Thyroid gland (tissue), 4 donors: ENCODE results near the gene TRAPPC4. TPM values are rescaled to one million over a fixed set of nuclear protein-coding genes. Genes with fewer than 3 reads are reported as not detected.
A peak's percentile ranks its signal among the peaks of the same experiment; 100 is the strongest.
"Not testable (repeated sequence)": the region's sequence is repeated elsewhere in the genome, so short reads cannot be mapped to it uniquely, and the experiment has no call there.

Experiments
- DNase-seq, 2 donors: peaks; one replicate each; pipeline ENCODE4 v3.0.0-alpha.2; 2019
- H3K27ac ChIP-seq, 3 donors: fragments of 200-600 bp; sonication (generic); 1 replicate in 2 of 3; 2 replicates in 1 of 3; pipeline ENCODE4 v1.5.1; 2016 to 2019; ENCODE audit warnings: mild to moderate bottlenecking in 1 of 3, moderate library complexity in 1 of 3
- H3K27me3 ChIP-seq: fragments of 200-600 bp; sonication (generic); one replicate; pipeline ENCODE4 v1.5.1; 2019
- H3K36me3 ChIP-seq, 2 donors: fragments of 200-600 bp; sonication (generic); one replicate each; pipeline ENCODE4 v1.5.1; 2016 to 2019
- H3K4me1 ChIP-seq, 2 donors: fragments of 200-600 bp; sonication (generic); one replicate each; pipeline ENCODE4 v1.5.1; 2017 to 2019
- H3K4me3 ChIP-seq, 3 donors: fragments of 200-600 bp; sonication (generic); replicated peaks in 1 of 3; 1 replicate in 2 of 3; 2 replicates in 1 of 3; pipeline ENCODE4 v1.5.1; 2016; ENCODE audit warnings: mild to moderate bottlenecking in 1 of 3
- H3K9me3 ChIP-seq: fragments of 200-600 bp; sonication (generic); one replicate; pipeline ENCODE4 v1.5.1; 2017
- POLR2A ChIP-seq, 2 donors: fragments of 450-650 bp; IDR thresholded peaks; one replicate each; pipeline ENCODE4 v1.6.1; 2017; ENCODE audit warnings: antibody characterized with exemption in 2 of 2, mild to moderate bottlenecking in 2 of 2, moderate library complexity in 1 of 2
- WGBS, 2 donors: methylation state at CpG; one replicate each; pipeline ENCODE4 v1.1.5; 2017; 5-methylcytosine and 5-hydroxymethylcytosine counted together
- intact Hi-C: fragments of 100-400 bp; cut with DNase I; formaldehyde crosslinking; loops from one replicate; pipeline ENCODE4 v1.15.1; 2023
- total RNA-seq, 4 donors: library from RNA; depleted of rRNA; stranded (reverse); fragments of >200 nt; gene quantifications; one replicate each; pipeline ENCODE4 v1.2.3, GENCODE V29; 2016
- TF ChIP-seq, protein P1 (sequence below), 6 experiments: fragments of 200-600 bp in 3 of 6; fragments of 450-650 bp in 3 of 6; sonication (generic) in 3 of 6; IDR thresholded peaks; one replicate each; pipeline ENCODE4 v1.5.1; 2016 to 2019; ENCODE audit warnings: antibody characterized with exemption in 6 of 6, mild to moderate bottlenecking in 2 of 6, inconsistent platforms in 1 of 6, moderate library complexity in 1 of 6

The TRAPPC4 gene
- total RNA-seq, 4 donors from 2014 or later, result 42.1 to 70.0 (median 53.2) TPM

DNA sequence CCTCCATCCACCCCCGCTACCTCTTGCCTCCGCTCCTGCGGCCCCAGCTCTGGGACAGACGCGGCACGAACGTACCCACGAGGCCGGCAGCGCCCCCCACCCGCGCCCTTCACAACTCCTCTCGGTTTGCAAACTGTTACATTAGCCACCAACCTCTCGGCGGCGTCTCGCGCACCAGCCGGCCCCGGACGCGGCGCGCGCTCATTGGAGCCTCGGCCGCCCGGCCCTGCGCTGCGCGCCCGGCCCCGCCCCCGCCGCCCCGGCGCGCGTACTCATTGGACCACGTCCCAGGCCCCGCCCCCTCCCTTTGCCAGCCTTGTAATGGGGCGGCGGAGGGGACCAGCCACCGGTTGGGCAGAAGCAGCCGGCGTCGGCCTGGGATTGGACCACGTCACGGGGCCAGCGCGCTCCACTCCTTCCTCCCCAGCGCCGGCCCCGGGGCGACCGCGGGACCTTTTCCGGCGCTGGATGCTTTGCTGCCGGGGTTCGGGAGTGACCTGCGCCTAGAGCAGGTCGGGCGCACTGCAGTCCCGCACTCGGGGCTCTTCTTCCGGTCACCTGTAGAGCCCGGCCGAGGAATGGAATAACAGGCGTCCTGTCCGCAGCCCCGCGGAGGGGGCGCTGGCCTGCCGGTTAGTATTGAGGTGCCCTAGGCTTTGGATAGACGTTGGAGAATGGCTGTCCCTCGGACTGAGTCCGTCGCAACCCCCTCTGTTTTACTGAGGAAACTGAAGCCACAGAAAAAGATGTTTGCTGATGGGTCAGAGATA lies 38.6 kb downstream of the TRAPPC4 start, which contains the start of gene HYOU1:
HYOU1 (minus strand) TSS at position 206 of the 770 bp plus-strand sequence. CDS start 1,045 bp downstream, outside the sequence.
- H3K36me3 ChIP-seq, result peaks cover 31 to 32% of the 10 kb centered on the region in 2 donors
- TF ChIP-seq, protein P1, sequence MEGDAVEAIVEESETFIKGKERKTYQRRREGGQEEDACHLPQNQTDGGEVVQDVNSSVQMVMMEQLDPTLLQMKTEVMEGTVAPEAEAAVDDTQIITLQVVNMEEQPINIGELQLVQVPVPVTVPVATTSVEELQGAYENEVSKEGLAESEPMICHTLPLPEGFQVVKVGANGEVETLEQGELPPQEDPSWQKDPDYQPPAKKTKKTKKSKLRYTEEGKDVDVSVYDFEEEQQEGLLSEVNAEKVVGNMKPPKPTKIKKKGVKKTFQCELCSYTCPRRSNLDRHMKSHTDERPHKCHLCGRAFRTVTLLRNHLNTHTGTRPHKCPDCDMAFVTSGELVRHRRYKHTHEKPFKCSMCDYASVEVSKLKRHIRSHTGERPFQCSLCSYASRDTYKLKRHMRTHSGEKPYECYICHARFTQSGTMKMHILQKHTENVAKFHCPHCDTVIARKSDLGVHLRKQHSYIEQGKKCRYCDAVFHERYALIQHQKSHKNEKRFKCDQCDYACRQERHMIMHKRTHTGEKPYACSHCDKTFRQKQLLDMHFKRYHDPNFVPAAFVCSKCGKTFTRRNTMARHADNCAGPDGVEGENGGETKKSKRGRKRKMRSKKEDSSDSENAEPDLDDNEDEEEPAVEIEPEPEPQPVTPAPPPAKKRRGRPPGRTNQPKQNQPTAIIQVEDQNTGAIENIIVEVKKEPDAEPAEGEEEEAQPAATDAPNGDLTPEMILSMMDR (IDR thresholded peaks at IDR 0.05), result peak in 2 of 6 experiments; percentile 17 to 19
- peak in 1 of 2 donors; percentile 82 for TF ChIP-seq POLR2A (IDR thresholded peaks at IDR 0.05)
- DNase-seq, result peak; percentile 99
- 0% methylated on average over 38 to 39 of the region's 79 CpGs for WGBS, 2 donors
- intact Hi-C loops, result no loop called here
- peaks cover 14 to 19% of the 10 kb centered on the region in 2 donors for H3K4me1 ChIP-seq
- peak within 1 kb of the TSS; percentile 80 to 99 (median 93) for H3K4me3 ChIP-seq
- no peaks in the 10 kb centered on the region for H3K27me3 ChIP-seq
- H3K27ac ChIP-seq, result peak within 1 kb of the TSS; percentile 67 to 85 (median 78)
- no peaks in the 10 kb centered on the region for H3K9me3 ChIP-seq

DNA sequence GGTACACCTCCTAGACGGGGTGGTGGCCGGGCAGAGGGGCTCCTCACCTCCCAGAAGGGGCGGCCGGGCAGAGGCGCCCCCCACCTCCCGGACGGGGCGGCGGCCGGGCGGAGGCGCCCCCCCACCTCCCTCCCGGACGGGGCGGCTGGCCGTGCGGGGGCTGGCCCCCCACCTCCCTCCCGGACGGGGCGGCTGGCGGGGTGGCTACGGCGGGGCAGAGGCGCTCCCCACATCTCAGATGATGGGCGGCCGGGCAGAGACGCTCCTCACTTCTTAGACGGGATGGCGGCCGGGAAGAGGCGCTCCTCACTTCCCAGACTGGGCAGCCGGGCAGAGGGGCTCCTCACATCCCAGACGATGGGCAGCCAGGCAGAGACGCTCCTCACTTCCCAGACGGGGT lies 40.6 kb downstream of the TRAPPC4 start:
- Histone ChIP-seq H3K36me3 (peaks cover 12% of the 10 kb centered on the region in 2 donors), H3K4me1 (peaks cover 14 to 27% of the 10 kb centered on the region in 2 donors)
- H3K9me3 ChIP-seq, H3K4me3 ChIP-seq, DNase-seq, H3K27ac ChIP-seq, H3K27me3 ChIP-seq, intact Hi-C loops: not testable (repeated sequence)
- 81 to 90% methylated on average over 4 to 12 of the region's 35 CpGs for WGBS, 2 donors

DNA sequence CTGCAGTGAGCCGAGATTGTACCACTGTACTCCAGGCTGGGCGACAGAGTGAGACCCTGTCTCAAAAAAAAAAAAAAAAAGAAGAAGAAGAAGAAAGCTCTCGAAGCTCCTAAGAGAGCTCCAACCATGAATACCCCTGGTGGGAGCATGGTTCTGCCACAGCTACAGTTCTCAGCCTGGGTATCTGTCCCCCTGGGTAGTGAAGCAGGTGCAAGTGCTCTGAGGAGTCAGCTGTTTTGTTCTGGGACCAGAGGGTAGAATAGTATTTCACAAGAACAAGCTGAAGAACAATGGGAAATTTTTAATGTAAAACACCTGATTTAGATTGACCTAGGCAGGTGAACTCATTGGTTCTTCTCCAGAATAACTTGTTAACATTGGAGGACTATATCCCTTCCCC lies 42.7 kb downstream of the TRAPPC4 start:
- no peaks in the 10 kb centered on the region for H3K36me3 ChIP-seq
- WGBS, 2 donors, result 95 to 97% methylated on average over 3 of the region's 3 CpGs
- no peaks in the 10 kb centered on the region for H3K9me3 ChIP-seq
- H3K27ac ChIP-seq, result no peak overlapping the region
- TF ChIP-seq, protein P1 (IDR thresholded peaks at IDR 0.05), result no peak
- TF ChIP-seq POLR2A (IDR thresholded peaks at IDR 0.05), result no peak
- H3K27me3 ChIP-seq, result no peaks in the 10 kb centered on the region
- peaks cover 6 to 14% of the 10 kb centered on the region in 2 donors for H3K4me1 ChIP-seq
- H3K4me3 ChIP-seq, result no peak overlapping the region
- no peak for DNase-seq
- intact Hi-C loops, result no loop called here

DNA sequence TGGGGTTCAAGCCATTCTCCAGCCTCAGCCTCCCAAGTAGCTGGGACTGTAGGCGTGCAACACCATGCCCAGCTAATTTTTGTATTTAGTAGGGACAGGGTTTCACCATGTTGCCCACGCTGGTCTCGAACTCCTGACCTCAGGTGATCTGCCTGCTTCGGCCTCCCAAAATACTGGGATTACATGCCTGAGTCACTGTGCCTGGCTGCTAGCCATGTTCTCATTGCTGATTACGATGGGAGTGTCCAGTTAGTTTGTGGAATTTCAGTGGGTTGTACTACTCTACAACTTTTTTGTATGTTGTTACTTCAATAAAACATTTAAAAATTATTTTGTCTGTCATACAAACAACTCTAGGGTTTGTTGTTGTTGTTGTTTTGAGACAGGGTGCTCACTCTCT lies 44.2 kb downstream of the TRAPPC4 start:
- peak; percentile 35 to 61 for DNase-seq
- intact Hi-C loops, result no loop called here
- 79 to 87% methylated on average over 5 of the region's 5 CpGs for WGBS, 2 donors
- no peaks in the 10 kb centered on the region for H3K27me3 ChIP-seq
- no peaks in the 10 kb centered on the region for H3K36me3 ChIP-seq
- H3K9me3 ChIP-seq, result no peaks in the 10 kb centered on the region
- H3K27ac ChIP-seq, result peak overlapping the region in 1 of 3 donors; percentile 38
- H3K4me1 ChIP-seq, result peaks cover 13 to 19% of the 10 kb centered on the region in 2 donors
- no peak overlapping the region for H3K4me3 ChIP-seq
- TF ChIP-seq, protein P1 (IDR thresholded peaks at IDR 0.05), result no peak
- TF ChIP-seq POLR2A (IDR thresholded peaks at IDR 0.05), result no peak

DNA sequence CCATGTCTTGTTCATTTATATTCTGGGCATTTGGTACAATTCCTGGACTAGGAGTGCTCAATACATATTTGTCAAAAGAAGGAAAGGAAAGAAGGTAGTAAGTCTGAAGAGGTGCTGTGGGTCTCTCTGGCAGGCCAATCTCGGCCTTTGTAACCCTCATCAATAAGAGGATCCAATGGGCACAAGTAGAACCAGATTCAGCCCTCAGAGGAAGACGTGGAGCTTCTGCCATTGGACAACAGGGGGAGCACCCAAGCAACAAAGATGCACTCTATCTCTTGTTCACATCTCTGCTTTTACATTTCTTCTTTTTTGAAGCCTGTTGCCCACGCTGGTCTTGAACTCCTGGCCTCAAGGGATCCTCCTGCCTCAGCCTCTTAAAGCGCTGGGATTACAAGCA lies 46.8 kb downstream of the TRAPPC4 start:
- intact Hi-C loops, result no loop called here
- no peak for TF ChIP-seq POLR2A (IDR thresholded peaks at IDR 0.05)
- TF ChIP-seq, protein P1 (IDR thresholded peaks at IDR 0.05), result peak in 1 of 6 experiments; percentile 26
- no peak overlapping the region for H3K27ac ChIP-seq
- no peaks in the 10 kb centered on the region for H3K9me3 ChIP-seq
- 69 to 74% methylated on average over 4 of the region's 4 CpGs for WGBS, 2 donors
- peaks cover 4 to 5% of the 10 kb centered on the region in 2 donors for H3K36me3 ChIP-seq
- H3K4me3 ChIP-seq, result no peak overlapping the region
- peaks cover 12 to 21% of the 10 kb centered on the region in 2 donors for H3K4me1 ChIP-seq
- no peak for DNase-seq
- no peaks in the 10 kb centered on the region for H3K27me3 ChIP-seq
